Measurements from ENCODE around the gene MRPS15.

The MRPS15 gene

DNA sequence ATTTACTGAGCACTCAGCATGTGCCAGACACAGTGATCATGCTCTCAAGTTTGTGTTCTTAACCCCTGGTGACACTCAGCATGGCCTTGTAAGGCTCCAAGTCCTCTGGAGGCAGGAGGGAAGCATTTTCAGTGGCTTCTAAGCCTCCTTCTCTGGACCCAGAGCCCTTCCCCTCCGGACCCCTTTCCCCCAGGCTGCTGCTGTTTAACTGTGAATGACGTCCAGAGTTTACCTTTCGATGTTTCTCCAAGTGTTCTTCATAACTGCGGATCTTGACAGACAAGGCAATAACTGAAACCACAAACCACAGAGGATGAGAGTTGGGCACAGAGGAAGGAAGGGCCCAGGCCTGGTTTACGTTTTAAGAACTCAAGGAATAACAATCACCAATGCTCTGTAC, 6.5 kb downstream of the MRPS15 start:
- no peak for DNase-seq (ENCODE audit: low read depth)

DNA sequence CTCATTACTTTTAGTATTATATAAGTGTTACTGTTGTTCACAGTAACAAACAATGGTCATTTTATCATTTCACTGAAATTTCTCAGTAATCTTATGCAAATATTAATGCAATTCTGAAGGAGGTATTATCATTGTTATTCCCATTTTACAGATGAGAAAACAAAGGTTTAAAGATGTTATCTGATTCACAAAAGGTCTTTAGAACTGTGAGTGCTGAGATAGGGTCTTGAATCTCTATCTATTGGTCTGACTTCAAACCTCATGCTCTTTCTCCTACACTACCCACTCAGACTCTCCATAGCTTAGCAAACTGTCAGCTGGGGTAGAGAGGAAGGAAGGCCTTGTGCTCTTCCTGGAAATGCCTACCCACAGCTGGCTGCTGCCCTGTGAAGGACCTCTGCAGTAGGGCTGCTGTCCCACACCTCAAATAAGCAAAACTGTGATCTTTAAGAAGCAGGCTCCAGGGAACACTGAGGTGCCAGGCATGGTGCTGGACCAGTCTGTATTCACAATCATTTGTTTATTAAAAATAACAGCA, 7.7 kb downstream of the MRPS15 start:
- DNase-seq (ENCODE audit: low read depth): no peak

DNA sequence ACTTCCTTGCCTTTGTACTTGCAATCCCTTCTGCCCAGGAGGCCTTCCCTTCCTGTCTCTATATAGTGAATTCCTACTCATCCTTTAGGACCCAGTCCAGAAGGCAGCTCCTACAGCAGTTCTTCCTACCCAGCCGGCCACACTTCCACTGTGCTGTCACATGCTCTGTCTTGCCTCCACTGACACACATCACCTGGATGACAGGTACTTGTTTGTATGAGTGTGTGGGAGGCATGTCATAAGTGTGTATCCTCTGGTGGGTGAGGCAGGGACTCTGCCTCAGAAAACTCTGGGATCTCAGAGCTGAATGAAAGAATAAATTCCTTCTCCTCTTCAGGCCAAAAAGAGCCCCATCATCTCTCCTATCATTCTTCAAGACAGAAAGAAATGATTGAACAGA, 8.8 kb downstream of the MRPS15 start:
- no peak for DNase-seq (ENCODE audit: low read depth)

DNA sequence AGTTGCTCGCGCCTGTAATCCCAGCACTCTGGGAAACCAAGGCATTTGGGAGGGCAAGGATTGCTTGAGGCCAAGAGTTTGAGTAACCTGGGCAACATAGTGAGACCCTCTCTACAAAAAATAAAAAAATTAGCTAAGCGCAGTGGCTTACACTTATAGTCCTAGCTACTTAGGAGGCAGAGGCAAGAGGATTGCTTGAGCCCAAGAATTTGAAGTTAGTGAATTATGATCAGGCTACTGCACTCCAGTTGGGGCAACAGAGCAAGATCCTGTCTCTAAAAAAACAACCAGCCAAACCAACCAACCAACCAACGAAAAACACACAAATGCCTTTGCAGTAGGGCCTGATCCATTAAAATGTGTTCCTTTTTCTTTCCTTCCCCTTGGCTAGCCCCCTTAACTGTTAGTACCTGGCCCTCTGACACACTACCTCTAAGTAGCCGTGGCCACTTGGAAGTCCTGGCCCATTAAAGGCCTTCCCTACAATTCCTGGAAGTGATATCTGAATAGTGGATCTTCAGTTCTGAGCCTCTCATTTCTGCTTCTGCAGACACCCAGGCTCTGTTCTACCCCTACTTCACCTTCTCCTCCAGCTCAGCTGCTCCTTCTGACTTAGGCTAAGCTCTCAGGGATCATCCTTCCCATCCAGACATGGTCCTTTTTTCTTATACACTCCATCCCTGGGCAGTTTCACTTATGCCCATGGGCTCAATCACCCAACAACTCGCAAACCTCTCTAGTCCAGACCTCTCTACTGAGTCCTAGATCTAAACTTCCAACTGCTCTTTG, 10.4 kb downstream of the MRPS15 start:
- DNase-seq (ENCODE audit: low read depth): no peak

DNA sequence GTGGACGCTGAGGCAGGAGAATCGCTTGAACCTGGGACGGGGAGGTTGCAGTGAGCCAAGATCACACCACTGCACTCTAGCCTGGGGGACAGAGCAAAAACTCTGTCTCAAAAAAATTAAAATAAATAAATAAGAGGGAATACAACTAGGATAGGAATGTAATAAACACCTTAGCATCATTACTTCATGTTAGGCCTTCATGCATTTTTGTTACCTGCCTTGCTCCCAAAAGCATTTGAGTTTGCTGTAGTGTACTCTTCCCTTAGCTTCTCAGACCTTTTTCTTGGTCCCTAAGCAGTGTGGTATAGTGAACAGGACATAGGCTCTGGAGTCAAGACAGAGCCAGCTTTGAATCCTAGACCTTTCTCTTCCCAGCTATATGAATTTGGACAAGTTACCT, 11.1 kb downstream of the MRPS15 start:
- no peak for DNase-seq (ENCODE audit: low read depth)

DNA sequence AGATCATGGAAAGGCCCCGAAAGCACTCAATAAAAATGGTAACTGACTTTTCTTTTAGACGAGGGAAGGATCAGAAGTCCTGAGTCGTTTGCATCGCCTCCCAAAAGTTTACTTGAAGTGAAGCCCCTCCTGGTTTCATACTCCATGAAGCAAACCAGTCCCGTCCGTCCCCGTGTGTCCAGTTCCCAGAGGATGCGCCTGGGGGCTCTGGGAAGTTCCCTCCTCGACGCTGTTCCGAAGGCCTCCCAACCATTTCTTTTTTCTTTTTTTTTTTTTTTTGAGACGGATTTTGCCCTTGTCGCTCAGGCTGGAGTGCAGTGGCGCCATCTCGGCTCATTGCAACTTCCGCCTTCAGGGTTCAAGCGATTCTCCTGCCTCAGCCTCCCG, 13.3 kb downstream of the MRPS15 start:
- no peak for DNase-seq (ENCODE audit: low read depth)

DNA sequence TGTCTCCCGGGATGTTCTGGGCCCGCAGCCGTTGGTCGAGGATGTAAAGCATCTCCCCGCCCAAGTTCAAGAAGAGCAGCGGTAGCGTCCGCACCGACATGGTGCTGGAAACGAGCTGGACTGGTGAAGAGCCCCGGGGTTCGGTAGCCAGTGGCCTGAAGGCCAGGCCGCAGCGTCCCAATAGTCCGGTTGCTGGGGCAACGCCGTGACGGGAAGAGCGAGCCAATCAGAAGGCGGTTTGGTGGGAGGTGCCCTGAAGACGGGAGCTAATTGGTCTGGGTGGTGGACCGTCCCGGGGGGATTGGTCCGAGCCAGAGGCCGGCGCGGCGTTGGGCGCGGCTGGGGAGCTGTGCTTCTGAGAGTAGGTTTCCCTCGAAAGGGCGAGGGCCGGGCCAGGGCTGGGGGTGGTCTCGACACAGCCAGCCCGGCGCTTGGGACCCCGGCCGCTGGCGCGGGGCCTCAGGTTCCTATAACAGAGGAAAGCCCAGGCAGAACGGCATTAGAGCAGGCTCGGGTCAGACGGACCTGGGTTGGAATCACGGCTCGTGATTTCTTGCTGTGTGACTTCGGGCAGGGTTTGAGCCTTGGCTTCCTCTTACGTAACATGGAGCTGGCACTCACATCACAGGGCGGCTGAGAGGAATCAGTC, 13.8 kb downstream of the MRPS15 start, which contains the start of gene OSCP1:
TSS of gene OSCP1 (minus strand) at position 182 of the 649 bp plus-strand sequence. CDS start at position 100, 82 bp downstream.
- peak; percentile 73 for DNase-seq (ENCODE audit: low read depth)

DNA sequence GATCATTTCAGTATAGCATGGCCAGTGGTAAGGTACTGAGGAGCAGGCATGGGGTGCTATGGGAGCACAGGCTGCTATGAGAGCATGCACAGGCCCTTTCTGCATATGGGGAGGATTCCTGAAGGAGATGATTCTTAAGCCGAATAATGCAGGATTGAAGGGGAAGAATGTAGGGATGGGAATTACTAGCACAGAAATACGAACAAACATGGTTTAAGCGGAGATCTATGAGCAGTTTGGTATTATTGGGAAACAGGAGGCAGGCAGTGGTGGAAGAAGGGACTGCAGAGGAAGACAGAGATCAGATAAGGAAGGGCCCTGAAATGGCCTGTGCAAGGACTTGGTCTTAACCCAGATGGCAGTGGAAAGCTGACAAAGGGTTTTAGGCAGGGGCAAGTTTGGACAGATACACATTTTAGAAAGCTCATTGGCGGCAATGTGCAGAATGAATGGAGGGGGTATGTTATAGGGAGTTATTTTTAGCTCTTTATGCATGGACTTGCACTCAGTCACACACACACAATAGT, 15.6 kb downstream of the MRPS15 start:
- DNase-seq (ENCODE audit: low read depth): no peak

DNA sequence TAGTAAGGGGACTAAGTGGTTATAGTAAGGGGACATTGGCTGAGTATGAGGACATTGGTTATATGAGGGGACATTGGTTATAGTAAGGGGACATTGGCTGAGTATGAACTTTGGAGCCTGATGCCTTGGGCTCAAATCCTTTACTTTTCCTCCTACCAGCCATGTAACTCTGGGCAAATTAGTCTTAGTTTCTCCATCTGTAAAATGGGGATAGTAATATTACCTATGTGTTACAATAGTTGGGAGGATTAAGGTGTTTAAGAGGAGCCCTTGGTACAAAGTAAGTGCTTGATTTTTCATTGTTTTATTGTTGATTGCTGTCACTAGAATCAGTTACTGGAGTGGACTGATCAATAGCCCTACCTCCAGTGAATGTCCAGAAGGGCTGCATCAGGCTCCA, 16.7 kb downstream of the MRPS15 start:
- no peak for DNase-seq (ENCODE audit: low read depth)

DNA sequence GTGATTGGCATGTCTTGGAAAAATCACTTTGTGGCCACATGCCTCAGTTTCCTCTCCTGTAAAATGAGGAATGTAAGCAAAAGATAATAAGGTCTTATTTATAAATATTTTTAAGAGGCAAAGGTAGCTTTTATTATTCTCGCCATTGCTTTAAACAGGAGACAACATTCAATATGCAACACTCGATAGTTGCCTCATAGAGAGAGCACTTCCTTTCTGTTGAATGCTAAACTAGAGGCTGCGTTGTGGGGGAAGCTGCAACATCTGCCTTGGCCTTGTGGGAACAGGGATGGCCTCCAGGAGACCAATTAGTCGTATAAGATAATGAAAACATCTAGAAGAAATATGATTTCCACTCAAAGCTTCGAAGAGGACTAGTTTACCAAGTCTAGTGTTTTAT, 17.4 kb downstream of the MRPS15 start:
- DNase-seq (ENCODE audit: low read depth): no peak

DNA sequence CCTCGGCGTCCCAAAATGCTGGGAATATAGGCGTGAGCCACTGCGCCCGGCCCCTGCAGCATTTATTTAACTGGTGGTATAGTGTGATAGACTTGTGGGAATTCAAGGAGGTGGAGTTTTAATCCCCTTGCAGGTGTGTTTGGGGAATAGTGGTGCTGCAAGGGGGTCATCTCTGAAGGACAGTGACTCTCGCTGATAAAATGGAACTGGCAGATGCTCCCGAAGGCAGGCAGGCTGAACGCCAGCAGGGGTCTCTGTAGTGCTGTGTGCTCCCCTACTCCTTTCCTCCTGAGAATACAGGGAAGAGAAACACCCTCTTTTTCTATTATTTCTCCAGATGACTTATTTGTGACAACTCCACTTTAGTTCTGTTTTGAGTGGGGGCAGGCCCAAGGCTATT, 17.9 kb downstream of the MRPS15 start:
- no peak for DNase-seq (ENCODE audit: low read depth)

DNA sequence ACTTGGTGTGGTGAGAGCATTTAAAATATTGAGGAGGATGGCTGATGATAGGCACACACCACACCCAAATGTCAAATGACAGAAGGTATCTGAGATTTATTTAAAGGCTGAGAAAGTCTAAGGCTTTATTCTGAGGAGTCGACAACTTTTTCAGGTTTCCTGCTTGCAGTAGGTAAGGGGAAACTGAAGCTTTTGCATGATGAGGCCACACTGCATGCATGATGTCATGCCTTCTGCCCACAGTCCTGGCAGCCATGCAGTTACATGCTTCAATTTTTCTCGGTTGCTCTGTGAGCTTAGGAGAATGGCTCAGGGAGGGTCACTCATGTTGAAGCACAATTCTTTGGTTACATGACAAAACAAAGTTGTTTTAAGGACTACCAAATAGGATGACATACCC, 20.9 kb downstream of the MRPS15 start:
- no peak for DNase-seq (ENCODE audit: low read depth)

DNA sequence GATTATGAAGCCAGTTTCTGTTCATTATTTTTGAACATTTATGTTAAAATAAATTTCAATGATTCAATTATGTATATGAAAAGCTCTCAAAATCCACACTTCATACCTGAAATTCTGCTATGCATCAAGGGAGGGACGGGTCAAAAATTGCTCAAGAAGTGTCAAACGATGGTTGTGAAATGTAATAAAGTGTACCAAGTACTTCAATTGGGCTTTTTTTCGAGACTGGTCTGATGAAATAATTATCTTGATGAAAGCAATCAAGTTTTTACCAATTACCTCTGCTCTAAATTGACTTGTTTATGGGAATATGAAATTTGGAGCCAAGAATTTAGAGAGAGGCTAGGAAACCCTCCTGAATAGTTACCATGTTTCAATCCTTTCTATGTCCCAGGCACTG, 21.8 kb downstream of the MRPS15 start:
- DNase-seq (ENCODE audit: low read depth): no peak

DNA sequence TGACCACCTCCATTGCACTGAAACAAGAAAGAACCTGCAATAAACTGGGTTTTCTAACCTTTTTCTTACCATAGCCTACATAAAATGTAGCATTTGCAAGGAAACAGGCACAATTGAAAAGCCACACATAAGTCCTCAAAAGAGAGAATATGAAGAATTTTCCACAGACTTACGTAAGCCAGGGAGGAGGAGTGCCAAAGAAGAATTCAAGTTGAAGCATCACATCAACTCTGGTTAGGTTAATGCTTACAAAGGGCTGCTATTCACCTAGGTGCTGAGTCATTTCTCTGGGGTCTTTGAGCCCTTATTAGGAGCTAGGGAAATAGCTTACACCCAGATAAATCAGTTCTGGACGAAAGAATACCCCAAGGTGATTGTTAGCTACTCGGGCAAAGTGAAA, 23.5 kb downstream of the MRPS15 start:
- DNase-seq (ENCODE audit: low read depth): no peak

DNA sequence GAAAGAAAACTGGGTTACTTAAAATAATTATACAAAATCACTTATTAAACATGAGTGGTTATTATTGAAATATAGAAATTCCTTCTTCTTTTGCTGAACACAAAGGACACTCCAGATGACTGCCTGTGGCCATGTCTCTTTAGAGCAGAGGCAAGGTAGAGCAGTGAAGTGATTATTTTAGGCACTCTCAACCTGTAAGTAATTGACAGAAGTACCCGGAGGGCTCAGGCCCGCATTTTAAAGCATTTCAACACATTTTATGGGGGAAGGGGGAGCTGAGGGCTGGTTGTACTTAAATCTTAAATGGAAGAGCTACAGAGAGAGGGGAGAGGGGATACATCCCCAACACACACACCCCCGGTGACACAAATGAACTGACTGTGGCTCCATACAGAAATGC, 24.1 kb downstream of the MRPS15 start:
- DNase-seq (ENCODE audit: low read depth): no peak

DNA sequence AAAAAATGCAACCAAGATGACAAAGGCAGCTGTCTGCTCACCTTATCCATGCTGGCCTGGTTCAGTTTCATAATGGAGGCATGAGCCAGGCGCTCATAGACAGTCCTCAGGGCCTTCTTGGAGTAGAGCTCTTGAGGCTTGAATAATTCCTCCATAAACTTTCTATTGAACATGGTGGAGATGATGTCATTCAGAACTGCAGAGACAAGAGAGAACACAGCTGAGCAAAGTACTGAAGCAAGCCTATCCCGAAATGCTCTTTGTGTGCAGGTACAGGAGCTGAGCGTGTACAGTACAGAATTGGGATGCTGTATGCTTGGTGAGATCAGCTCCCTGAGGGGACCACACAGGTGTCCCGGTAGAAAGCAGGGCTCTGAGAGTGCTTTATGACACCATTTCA, 25.5 kb downstream of the MRPS15 start:
- no peak for DNase-seq (ENCODE audit: low read depth)

DNA sequence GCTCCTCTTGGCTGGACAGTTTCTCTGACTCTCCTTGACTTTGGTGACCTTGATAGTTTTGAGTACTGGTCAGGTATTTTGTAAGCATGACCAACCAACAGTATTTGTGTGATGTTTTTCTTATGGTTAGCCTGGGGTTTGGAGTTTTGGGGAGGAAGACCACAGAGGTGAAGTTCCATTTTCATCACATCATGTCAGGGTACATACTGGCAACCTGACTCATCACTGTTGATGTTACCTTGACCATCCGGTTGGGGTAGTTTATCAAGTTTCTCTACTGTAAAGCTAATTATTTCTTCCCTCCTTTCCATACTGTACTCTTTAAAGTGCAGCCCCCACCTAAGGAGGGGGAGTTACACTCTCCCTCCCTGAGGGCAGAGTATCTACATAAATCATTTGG, 27.4 kb downstream of the MRPS15 start:
- DNase-seq (ENCODE audit: low read depth): no peak

DNA sequence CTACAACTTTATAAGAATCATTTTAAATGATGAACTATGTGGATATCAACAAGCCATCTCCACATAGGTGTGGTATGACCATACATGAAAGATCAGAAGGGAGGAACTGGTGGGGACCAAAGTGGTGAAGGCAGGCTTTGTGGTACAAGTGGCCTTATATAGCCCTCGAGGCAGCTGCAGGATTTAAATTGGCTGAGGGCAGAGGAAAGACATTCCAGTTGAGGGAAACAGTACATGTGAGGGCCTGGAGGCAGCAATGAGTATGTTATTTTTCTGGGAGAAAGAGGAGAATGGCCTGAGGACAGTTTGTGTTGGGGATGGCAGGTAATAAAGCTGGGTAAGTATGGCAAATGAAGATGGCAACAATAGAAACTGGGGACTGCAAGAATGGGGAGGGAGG, 31.1 kb downstream of the MRPS15 start:
- no peak for DNase-seq (ENCODE audit: low read depth)

DNA sequence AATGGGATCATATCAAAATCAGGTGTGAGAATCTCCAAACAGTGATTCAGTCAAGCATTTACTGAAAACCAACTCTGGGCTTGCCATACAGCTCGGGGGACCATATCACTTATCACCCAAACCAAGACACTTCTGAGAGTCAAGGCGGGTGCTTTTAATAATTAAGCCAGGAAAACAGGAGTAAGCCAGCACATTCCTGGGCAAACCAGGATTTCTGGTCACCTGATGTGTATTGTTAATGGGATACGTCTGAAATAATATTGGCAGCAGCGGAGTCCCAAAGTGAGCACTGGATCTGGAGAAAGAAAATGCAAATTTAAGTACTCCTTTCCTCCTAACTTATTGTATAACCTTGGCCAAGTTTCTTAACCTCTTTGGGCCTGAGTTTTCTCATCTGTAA, 31.6 kb downstream of the MRPS15 start:
- DNase-seq (ENCODE audit: low read depth): no peak

DNA sequence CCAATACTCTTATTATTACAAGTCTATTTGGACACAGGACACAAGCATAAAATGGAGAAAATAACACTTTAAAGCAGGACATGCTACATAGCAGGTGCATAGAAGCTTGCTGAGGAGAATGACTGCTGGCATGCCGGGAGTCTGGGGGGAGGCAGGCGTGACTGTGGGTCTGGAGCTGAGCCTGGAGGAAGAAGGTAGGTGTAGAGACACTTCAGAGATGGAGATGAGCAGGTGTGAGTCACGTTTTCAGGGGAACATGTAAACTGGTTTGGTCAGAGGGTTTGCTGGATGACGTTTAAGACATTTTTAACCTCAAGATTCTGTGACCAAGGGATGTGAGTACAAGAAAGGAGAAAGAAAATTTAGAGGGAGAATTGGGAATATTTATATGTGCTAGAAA, 38.4 kb downstream of the MRPS15 start:
- DNase-seq (ENCODE audit: low read depth): no peak

DNA sequence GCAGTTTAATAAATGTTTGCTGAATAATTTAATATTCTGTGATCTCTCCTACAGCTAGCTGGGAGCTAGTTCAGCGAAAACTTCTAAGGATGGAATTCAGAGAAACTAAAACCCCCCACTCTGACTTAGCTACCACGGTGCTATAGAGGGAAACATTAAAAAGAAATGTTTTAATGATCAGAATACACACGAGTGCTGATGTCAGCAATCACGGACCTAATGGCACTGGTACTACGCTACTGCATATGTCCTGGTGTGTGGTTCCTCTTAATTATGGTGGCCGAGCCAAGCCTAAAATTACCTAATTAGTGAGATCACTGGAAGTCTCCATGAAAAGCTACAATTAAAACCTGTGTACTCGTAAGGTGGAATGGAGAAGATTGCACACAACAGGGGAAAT, 42.5 kb downstream of the MRPS15 start:
- DNase-seq (ENCODE audit: low read depth): no peak

DNA sequence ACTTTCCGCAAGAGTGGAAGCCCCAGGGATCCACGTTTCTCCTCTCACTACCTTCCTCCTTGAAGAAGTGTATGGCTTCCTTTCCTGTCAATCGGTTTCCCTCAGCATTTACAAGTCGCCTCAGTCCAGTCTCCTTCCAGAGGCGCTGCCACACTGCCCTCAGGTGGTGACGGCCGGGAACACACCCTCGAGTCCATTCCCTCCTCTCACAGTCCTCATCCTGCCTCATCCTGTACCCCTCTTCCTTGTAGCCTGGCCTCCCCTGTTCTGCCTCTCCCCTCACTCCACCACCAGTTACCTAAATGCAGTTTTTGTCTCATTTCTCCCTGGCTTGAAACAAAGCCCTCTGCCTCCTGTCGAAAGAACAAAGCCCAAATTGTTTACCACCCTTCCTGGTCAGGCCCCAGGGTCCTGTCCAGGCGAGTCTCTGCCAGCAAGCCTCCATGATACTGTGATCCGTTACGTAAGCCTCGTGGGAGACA, 43.3 kb downstream of the MRPS15 start:
- DNase-seq (ENCODE audit: low read depth): peak; percentile 81

DNA sequence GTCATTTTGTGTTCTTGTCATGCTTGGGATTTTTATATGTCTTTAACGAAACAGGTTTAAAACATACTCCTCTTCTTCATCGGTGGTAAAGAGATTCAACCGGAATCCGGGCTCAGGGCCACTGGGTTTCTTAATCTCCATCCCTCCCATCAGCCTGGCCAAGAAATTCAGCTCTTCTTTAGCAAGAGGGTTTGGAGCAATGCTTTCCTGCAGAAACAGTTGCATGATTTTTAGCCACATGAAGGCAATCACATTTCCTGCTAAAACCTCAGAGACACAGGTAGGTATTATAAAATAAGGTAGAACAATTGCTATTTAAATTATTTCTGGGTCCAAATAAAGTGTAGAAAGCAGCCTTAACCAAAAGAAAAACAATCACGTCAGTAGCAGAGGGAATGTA, 43.8 kb downstream of the MRPS15 start:
- DNase-seq (ENCODE audit: low read depth): no peak

Data from activated T-helper 1 cell treated with Interleukin-2 at 50 U/mL for 16 hours (primary cell).